IMR-90 (cell line): Measurements from ENCODE around the gene ACSF2. TPM values are rescaled to one million over a fixed set of nuclear protein-coding genes. Genes with fewer than 3 reads are reported as not detected.

Source experiments
- ATAC-seq: fragments of 200-7000 bp; cut with Tn5 transposase; 2 replicates; pipeline ENCODE4 v1.9.1; 2020; ENCODE audit warnings: low read depth, mild to moderate bottlenecking, moderate library complexity
- BruUV-seq: library from RNA; stranded (reverse); fragments of 400-500 nt; replicated peaks from 2 replicates; lab custom pipeline; 2021; lab: Mats Ljungman, UMichigan
- CTCF ChIA-PET: fragments of 300-600 bp; formaldehyde crosslinking; extraction: SDS; loops from one replicate; lab custom pipeline; 2021; ENCODE audit warnings: antibody characterized with exemption; lab: Yijun Ruan, JAX
- POLR2A ChIA-PET: fragments of 300-600 bp; sonication (Branson Sonifier 250); formaldehyde crosslinking; loops from one replicate; lab custom pipeline; 2022; ENCODE audit warnings: antibody characterized with exemption; ENCODE audit not compliant: unreplicated experiment; lab: Charles Lee
- DNase-seq: peaks from one replicate; pipeline ENCODE4 v3.0.0; 2013
- H2AFZ ChIP-seq: replicated peaks from 2 replicates; pipeline ENCODE3; 2013; ENCODE audit warnings: low read length, mild to moderate bottlenecking; ENCODE audit not compliant: poor library complexity
- H2AK5ac ChIP-seq: 2 replicates; pipeline ENCODE4 v1.6.1; 2013; ENCODE audit warnings: low read depth, low read length, inconsistent platforms
- H2AK9ac ChIP-seq: replicated peaks from 2 replicates; pipeline ENCODE3; 2013; ENCODE audit warnings: mild to moderate bottlenecking, low read depth, low read length, moderate library complexity; ENCODE audit not compliant: poor library complexity
- H2BK120ac ChIP-seq: 2 replicates; pipeline ENCODE4 v1.6.1; 2013; ENCODE audit warnings: low read depth, low read length, inconsistent platforms
- H2BK15ac ChIP-seq: 3 replicates; pipeline ENCODE4 v1.6.1; 2013; ENCODE audit warnings: low read depth, low read length, inconsistent platforms
- H2BK20ac ChIP-seq: 2 replicates; pipeline ENCODE4 v1.6.1; 2013; ENCODE audit warnings: low read depth, mild to moderate bottlenecking, inconsistent platforms, low read length, moderate library complexity
- H2BK5ac ChIP-seq: 2 replicates; pipeline ENCODE4 v1.6.1; 2013; ENCODE audit warnings: mild to moderate bottlenecking, low read depth, low read length, inconsistent platforms; ENCODE audit not compliant: poor library complexity, severe bottlenecking
- H3K14ac ChIP-seq: replicated peaks from 2 replicates; pipeline ENCODE4 v1.6.1; 2013; ENCODE audit warnings: low read depth, low read length, inconsistent platforms
- H3K18ac ChIP-seq: 2 replicates; pipeline ENCODE4 v1.6.1; 2013; ENCODE audit warnings: low read depth, low read length, control low read depth
- H3K23ac ChIP-seq: 2 replicates; pipeline ENCODE4 v1.6.1; 2013; ENCODE audit warnings: low read depth, low read length, inconsistent platforms
- H3K27ac ChIP-seq: 2 replicates; pipeline ENCODE4 v1.5.1; 2013; ENCODE audit warnings: mild to moderate bottlenecking, control low read depth, low read length; ENCODE audit not compliant: insufficient read depth
- H3K27me3 ChIP-seq: 2 replicates; pipeline ENCODE4 v1.6.1; 2013; ENCODE audit warnings: low read length; ENCODE audit not compliant: control insufficient read depth, insufficient read depth
- H3K36me3 ChIP-seq: 2 replicates; pipeline ENCODE4 v1.6.1; 2013; ENCODE audit warnings: low read length, mixed read lengths; ENCODE audit not compliant: control insufficient read depth, insufficient read depth
- H3K4ac ChIP-seq: 2 replicates; pipeline ENCODE4 v1.6.1; 2013; ENCODE audit warnings: low read depth, low read length, inconsistent platforms
- H3K4me1 ChIP-seq: 2 replicates; pipeline ENCODE4 v1.6.1; 2013; ENCODE audit warnings: low read length, mixed read lengths; ENCODE audit not compliant: control insufficient read depth, insufficient read depth
- H3K4me2 ChIP-seq: 2 replicates; pipeline ENCODE4 v1.6.1; 2013; ENCODE audit warnings: low read depth, mild to moderate bottlenecking, control low read depth, low read length, moderate library complexity
- H3K4me3 ChIP-seq: 2 replicates; pipeline ENCODE4 v1.5.1; 2013; ENCODE audit warnings: low read depth, mild to moderate bottlenecking, control low read depth, low read length, moderate library complexity; ENCODE audit not compliant: insufficient read depth
- H3K56ac ChIP-seq: 2 replicates; pipeline ENCODE4 v1.6.1; 2013; ENCODE audit warnings: low read length, inconsistent platforms; ENCODE audit not compliant: insufficient read depth; ENCODE audit errors: extremely low read depth
- H3K79me1 ChIP-seq, 2 experiments: 2 replicates each; pipeline ENCODE4 v1.6.1; 2013; ENCODE audit warnings: low read length in 2 of 2, inconsistent platforms in 1 of 2, low read depth in 1 of 2
- H3K9ac ChIP-seq: 2 replicates; pipeline ENCODE4 v1.6.1; 2013; ENCODE audit warnings: low read depth, low read length, control low read depth
- H3K9me1 ChIP-seq: 2 replicates; pipeline ENCODE4 v1.6.1; 2013; ENCODE audit warnings: low read length, inconsistent platforms; ENCODE audit not compliant: insufficient read depth
- H3K9me3 ChIP-seq: 2 replicates; pipeline ENCODE4 v1.6.1; 2013; ENCODE audit warnings: low read length; ENCODE audit not compliant: control insufficient read depth, insufficient read depth
- H4K20me1 ChIP-seq: 2 replicates; pipeline ENCODE4 v1.6.1; 2013; ENCODE audit warnings: low read length, inconsistent platforms; ENCODE audit not compliant: insufficient read depth
- H4K5ac ChIP-seq: 2 replicates; pipeline ENCODE4 v1.6.1; 2013; ENCODE audit warnings: mild to moderate bottlenecking, low read depth, low read length, control low read depth
- H4K8ac ChIP-seq, 2 experiments: 2 replicates each; pipeline ENCODE4 v1.6.1; 2013; ENCODE audit warnings: low read depth in 2 of 2, low read length in 2 of 2, control low read depth in 1 of 2, inconsistent platforms in 1 of 2
- H4K91ac ChIP-seq: 2 replicates; pipeline ENCODE4 v1.6.1; 2013; ENCODE audit warnings: low read depth, low read length, inconsistent platforms; ENCODE audit not compliant: insufficient read depth
- BHLHE40 ChIP-seq: fragments of 150-350 bp; IDR thresholded peaks from 2 replicates; pipeline ENCODE4 v1.6.1; 2016; ENCODE audit warnings: mild to moderate bottlenecking, low read depth, low read length
- FOS ChIP-seq: fragments of 150-350 bp; IDR thresholded peaks from 2 replicates; pipeline ENCODE4 v1.6.1; 2016; ENCODE audit warnings: low read depth, low read length
- MAZ ChIP-seq: IDR thresholded peaks from 2 replicates; pipeline ENCODE4 v1.6.1; 2012; ENCODE audit warnings: low read depth, mild to moderate bottlenecking, low read length, improper control_type of control experiment, moderate library complexity, borderline replicate concordance
- USF2 ChIP-seq: fragments of 150-350 bp; IDR thresholded peaks from 2 replicates; pipeline ENCODE4 v1.6.1; 2017; ENCODE audit warnings: mild to moderate bottlenecking, antibody characterized with exemption, low read length, low read depth
- WGBS, 2 experiments: methylation state at CpG; one replicate each; pipeline versions ENCODE4 v1.1.5 to v1.1.7; 2013; ENCODE audit warnings: missing lambda C conversion rate in 2 of 2; ENCODE audit not compliant: insufficient read length in 1 of 2; ENCODE audit errors: extremely low coverage in 2 of 2; 5-methylcytosine and 5-hydroxymethylcytosine counted together
- dilution Hi-C: fragments of 300-500 bp; cut with HindIII; formaldehyde crosslinking; loops from one replicate; pipeline ENCODE4 v1.14.3; 2018; ENCODE audit warnings: low sequenced_read_pairs; ENCODE audit not compliant: unreplicated experiment
- in situ Hi-C: fragments of 300-500 bp; cut with MboI; formaldehyde crosslinking; loops from 3 replicates; pipeline ENCODE4 v1.14.3; 2019; ENCODE audit warnings: low sequenced_read_pairs, inconsistent platforms, mixed read lengths
- intact Hi-C: fragments of 100-400 bp; cut with micrococcal nuclease; formaldehyde crosslinking; loops from 2 replicates; pipeline ENCODE4 v1.10.0; 2022
- polyA plus RNA-seq, 3 experiments: library from polyadenylated mRNA; depleted of rRNA; stranded (reverse); fragments of >200 nt; gene quantifications; 2 replicates each; pipeline ENCODE4 v1.2.3, GENCODE V29; 2012; ENCODE audit warnings: low replicate concordance in 1 of 3
- total RNA-seq: library from RNA; depleted of rRNA; stranded (reverse); fragments of >200 nt; gene quantifications from 2 replicates; pipeline ENCODE4 v1.2.3, GENCODE V29; 2012

The ACSF2 gene
- total and polyA plus RNA-seq, 2 of the 4 experiments (the other 2 are of a cell fraction) = 18.5 to 27.2 TPM

- no peak overlapping the region for H4K5ac ChIP-seq
- H4K20me1 ChIP-seq = peaks cover 7% of the 10 kb centered on the region; the same call in 1 of the 2 replicates
- H3K27ac ChIP-seq = no peak overlapping the region
- H3K9ac ChIP-seq = no peak overlapping the region
- no TSS peak for BruUV-seq
- no peak overlapping the region for H2BK5ac ChIP-seq
- no CpG with 5 or more reads among the region's 11 CpGs for WGBS, 2 experiments
- H2BK15ac ChIP-seq = no peak overlapping the region
- H4K8ac ChIP-seq = no peak overlapping the region
- H2AK5ac ChIP-seq = no peak overlapping the region
- peak overlapping the region; percentile 47 for H2AK9ac ChIP-seq
- no peak for DNase-seq
- no peaks in the 10 kb centered on the region for H3K9me3 ChIP-seq
- peaks cover 4% of the 10 kb centered on the region; the same call in 1 of the 2 replicates for H3K4me1 ChIP-seq
- POLR2A ChIA-PET = no interaction called here
- CTCF ChIA-PET = interaction anchor here (0.6 to 1.0 kb wide), 3 partner anchors 143 to 451 kb away, joined by 3 read pairs; no protein-coding TSS in a partner anchor
- H3K18ac ChIP-seq = no peak overlapping the region
- no peak overlapping the region for H2BK20ac ChIP-seq
- in situ Hi-C loops = loop anchor here (10.0 kb wide), 1 partner anchor 210 kb away; no protein-coding TSS in a partner anchor
- H3K79me1 ChIP-seq = peaks cover 11 to 25% of the 10 kb centered on the region in 2 experiments; a peak in 3 of 4 replicates
- TF ChIP-seq BHLHE40 (no peak), FOS (no peak), USF2 (no peak), MAZ (no peak)
- H3K14ac ChIP-seq = no peak overlapping the region
- ATAC-seq = no peak
- intact Hi-C loops = loop anchor here (5.0 kb wide), 1 partner anchor 358 kb away; no protein-coding TSS in a partner anchor
- H3K4me3 ChIP-seq = no peak overlapping the region
- H3K9me1 ChIP-seq = no peaks in the 10 kb centered on the region
- H3K36me3 ChIP-seq = peaks cover 18% of the 10 kb centered on the region
- H3K4ac ChIP-seq = no peak overlapping the region
- no peak overlapping the region for H2BK120ac ChIP-seq
- H3K4me2 ChIP-seq = no peak overlapping the region
- H2AFZ ChIP-seq = no peak overlapping the region
- dilution Hi-C loops = no loop called here
- H4K91ac ChIP-seq = no peak overlapping the region
- no peaks in the 10 kb centered on the region for H3K27me3 ChIP-seq
- H3K23ac ChIP-seq = no peak overlapping the region
- no peak overlapping the region for H3K56ac ChIP-seq
Measured at GRCh38 chr17:50484386-50485155, 58.6 kb downstream of the ACSF2 start.
